IMR-90 (cell line): ENCODE data around the gene TSTD1. TPM values are rescaled to one million over a fixed set of nuclear protein-coding genes. Genes with fewer than 3 reads are reported as not detected.

ENCODE experiments used
- ATAC-seq: fragments of 200-7000 bp; cut with Tn5 transposase; 2 replicates; pipeline ENCODE4 v1.9.1; 2020; ENCODE audit warnings: low read depth, mild to moderate bottlenecking, moderate library complexity
- BruUV-seq: library from RNA; stranded (reverse); fragments of 400-500 nt; replicated peaks from 2 replicates; lab custom pipeline; 2021; lab: Mats Ljungman, UMichigan
- CTCF ChIA-PET: fragments of 300-600 bp; formaldehyde crosslinking; extraction: SDS; loops from one replicate; lab custom pipeline; 2021; ENCODE audit warnings: antibody characterized with exemption; lab: Yijun Ruan, JAX
- POLR2A ChIA-PET: fragments of 300-600 bp; sonication (Branson Sonifier 250); formaldehyde crosslinking; loops from one replicate; lab custom pipeline; 2022; ENCODE audit warnings: antibody characterized with exemption; ENCODE audit not compliant: unreplicated experiment; lab: Charles Lee
- DNase-seq: peaks from one replicate; pipeline ENCODE4 v3.0.0; 2013
- H2AFZ ChIP-seq: replicated peaks from 2 replicates; pipeline ENCODE3; 2013; ENCODE audit warnings: low read length, mild to moderate bottlenecking; ENCODE audit not compliant: poor library complexity
- H2AK5ac ChIP-seq: 2 replicates; pipeline ENCODE4 v1.6.1; 2013; ENCODE audit warnings: low read depth, low read length, inconsistent platforms
- H2AK9ac ChIP-seq: replicated peaks from 2 replicates; pipeline ENCODE3; 2013; ENCODE audit warnings: mild to moderate bottlenecking, low read depth, low read length, moderate library complexity; ENCODE audit not compliant: poor library complexity
- H2BK120ac ChIP-seq: 2 replicates; pipeline ENCODE4 v1.6.1; 2013; ENCODE audit warnings: low read depth, low read length, inconsistent platforms
- H2BK15ac ChIP-seq: 3 replicates; pipeline ENCODE4 v1.6.1; 2013; ENCODE audit warnings: low read depth, low read length, inconsistent platforms
- H2BK20ac ChIP-seq: 2 replicates; pipeline ENCODE4 v1.6.1; 2013; ENCODE audit warnings: low read depth, mild to moderate bottlenecking, inconsistent platforms, low read length, moderate library complexity
- H2BK5ac ChIP-seq: 2 replicates; pipeline ENCODE4 v1.6.1; 2013; ENCODE audit warnings: mild to moderate bottlenecking, low read depth, low read length, inconsistent platforms; ENCODE audit not compliant: poor library complexity, severe bottlenecking
- H3K14ac ChIP-seq: replicated peaks from 2 replicates; pipeline ENCODE4 v1.6.1; 2013; ENCODE audit warnings: low read depth, low read length, inconsistent platforms
- H3K18ac ChIP-seq: 2 replicates; pipeline ENCODE4 v1.6.1; 2013; ENCODE audit warnings: low read depth, low read length, control low read depth
- H3K23ac ChIP-seq: 2 replicates; pipeline ENCODE4 v1.6.1; 2013; ENCODE audit warnings: low read depth, low read length, inconsistent platforms
- H3K27ac ChIP-seq: 2 replicates; pipeline ENCODE4 v1.5.1; 2013; ENCODE audit warnings: mild to moderate bottlenecking, control low read depth, low read length; ENCODE audit not compliant: insufficient read depth
- H3K27me3 ChIP-seq: 2 replicates; pipeline ENCODE4 v1.6.1; 2013; ENCODE audit warnings: low read length; ENCODE audit not compliant: control insufficient read depth, insufficient read depth
- H3K36me3 ChIP-seq: 2 replicates; pipeline ENCODE4 v1.6.1; 2013; ENCODE audit warnings: low read length, mixed read lengths; ENCODE audit not compliant: control insufficient read depth, insufficient read depth
- H3K4ac ChIP-seq: 2 replicates; pipeline ENCODE4 v1.6.1; 2013; ENCODE audit warnings: low read depth, low read length, inconsistent platforms
- H3K4me1 ChIP-seq: 2 replicates; pipeline ENCODE4 v1.6.1; 2013; ENCODE audit warnings: low read length, mixed read lengths; ENCODE audit not compliant: control insufficient read depth, insufficient read depth
- H3K4me2 ChIP-seq: 2 replicates; pipeline ENCODE4 v1.6.1; 2013; ENCODE audit warnings: low read depth, mild to moderate bottlenecking, control low read depth, low read length, moderate library complexity
- H3K4me3 ChIP-seq: 2 replicates; pipeline ENCODE4 v1.5.1; 2013; ENCODE audit warnings: low read depth, mild to moderate bottlenecking, control low read depth, low read length, moderate library complexity; ENCODE audit not compliant: insufficient read depth
- H3K56ac ChIP-seq: 2 replicates; pipeline ENCODE4 v1.6.1; 2013; ENCODE audit warnings: low read length, inconsistent platforms; ENCODE audit not compliant: insufficient read depth; ENCODE audit errors: extremely low read depth
- H3K79me1 ChIP-seq, 2 experiments: 2 replicates each; pipeline ENCODE4 v1.6.1; 2013; ENCODE audit warnings: low read length in 2 of 2, inconsistent platforms in 1 of 2, low read depth in 1 of 2
- H3K9ac ChIP-seq: 2 replicates; pipeline ENCODE4 v1.6.1; 2013; ENCODE audit warnings: low read depth, low read length, control low read depth
- H3K9me1 ChIP-seq: 2 replicates; pipeline ENCODE4 v1.6.1; 2013; ENCODE audit warnings: low read length, inconsistent platforms; ENCODE audit not compliant: insufficient read depth
- H3K9me3 ChIP-seq: 2 replicates; pipeline ENCODE4 v1.6.1; 2013; ENCODE audit warnings: low read length; ENCODE audit not compliant: control insufficient read depth, insufficient read depth
- H4K20me1 ChIP-seq: 2 replicates; pipeline ENCODE4 v1.6.1; 2013; ENCODE audit warnings: low read length, inconsistent platforms; ENCODE audit not compliant: insufficient read depth
- H4K5ac ChIP-seq: 2 replicates; pipeline ENCODE4 v1.6.1; 2013; ENCODE audit warnings: mild to moderate bottlenecking, low read depth, low read length, control low read depth
- H4K8ac ChIP-seq, 2 experiments: 2 replicates each; pipeline ENCODE4 v1.6.1; 2013; ENCODE audit warnings: low read depth in 2 of 2, low read length in 2 of 2, control low read depth in 1 of 2, inconsistent platforms in 1 of 2
- H4K91ac ChIP-seq: 2 replicates; pipeline ENCODE4 v1.6.1; 2013; ENCODE audit warnings: low read depth, low read length, inconsistent platforms; ENCODE audit not compliant: insufficient read depth
- BHLHE40 ChIP-seq: fragments of 150-350 bp; IDR thresholded peaks from 2 replicates; pipeline ENCODE4 v1.6.1; 2016; ENCODE audit warnings: mild to moderate bottlenecking, low read depth, low read length
- CEBPB ChIP-seq: IDR thresholded peaks from 2 replicates; pipeline ENCODE4 v1.6.1; 2012; ENCODE audit warnings: low read depth, low read length, improper control_type of control experiment
- CHD1 ChIP-seq: IDR thresholded peaks from 2 replicates; pipeline ENCODE4 v1.6.1; 2012; ENCODE audit warnings: low read depth, low read length, improper control_type of control experiment
- ELK1 ChIP-seq: fragments of 150-350 bp; IDR thresholded peaks from 2 replicates; pipeline ENCODE4 v1.6.1; 2016; ENCODE audit warnings: low read depth, mild to moderate bottlenecking, low read length, moderate library complexity, borderline replicate concordance
- FOS ChIP-seq: fragments of 150-350 bp; IDR thresholded peaks from 2 replicates; pipeline ENCODE4 v1.6.1; 2016; ENCODE audit warnings: low read depth, low read length
- MAFK ChIP-seq: IDR thresholded peaks from 2 replicates; pipeline ENCODE4 v1.6.1; 2012; ENCODE audit warnings: low read depth, low read length, improper control_type of control experiment
- MAZ ChIP-seq: IDR thresholded peaks from 2 replicates; pipeline ENCODE4 v1.6.1; 2012; ENCODE audit warnings: low read depth, mild to moderate bottlenecking, low read length, improper control_type of control experiment, moderate library complexity, borderline replicate concordance
- MXI1 ChIP-seq: IDR thresholded peaks from 2 replicates; pipeline ENCODE4 v1.6.1; 2012; ENCODE audit warnings: low read depth, mild to moderate bottlenecking, low read length, moderate library complexity, borderline replicate concordance
- NFE2L2 ChIP-seq: fragments of 150-350 bp; IDR thresholded peaks from 2 replicates; pipeline ENCODE4 v1.6.1; 2016; ENCODE audit warnings: low read depth, mild to moderate bottlenecking, low read length
- POLR2A ChIP-seq: IDR thresholded peaks from 2 replicates; pipeline ENCODE4 v1.6.1; 2012; ENCODE audit warnings: mild to moderate bottlenecking, low read depth, low read length
- RAD21 ChIP-seq: IDR thresholded peaks from 2 replicates; pipeline ENCODE4 v1.6.1; 2012; ENCODE audit warnings: low read length, improper control_type of control experiment
- RCOR1 ChIP-seq: IDR thresholded peaks from 2 replicates; pipeline ENCODE4 v1.6.1; 2012; ENCODE audit warnings: mild to moderate bottlenecking, low read length, improper control_type of control experiment; ENCODE audit not compliant: insufficient replicate concordance
- RFX5 ChIP-seq: IDR thresholded peaks from 2 replicates; pipeline ENCODE4 v1.8.0; 2012; ENCODE audit warnings: low read depth, mild to moderate bottlenecking, low read length, moderate library complexity
- SMC3 ChIP-seq: fragments of 150-350 bp; IDR thresholded peaks from 2 replicates; pipeline ENCODE4 v1.6.1; 2016; ENCODE audit warnings: low read depth, mild to moderate bottlenecking, antibody characterized with exemption, low read length, moderate library complexity
- WGBS, 2 experiments: methylation state at CpG; one replicate each; pipeline versions ENCODE4 v1.1.5 to v1.1.7; 2013; ENCODE audit warnings: missing lambda C conversion rate in 2 of 2; ENCODE audit not compliant: insufficient read length in 1 of 2; ENCODE audit errors: extremely low coverage in 2 of 2; 5-methylcytosine and 5-hydroxymethylcytosine counted together
- dilution Hi-C: fragments of 300-500 bp; cut with HindIII; formaldehyde crosslinking; loops from one replicate; pipeline ENCODE4 v1.14.3; 2018; ENCODE audit warnings: low sequenced_read_pairs; ENCODE audit not compliant: unreplicated experiment
- in situ Hi-C: fragments of 300-500 bp; cut with MboI; formaldehyde crosslinking; loops from 3 replicates; pipeline ENCODE4 v1.14.3; 2019; ENCODE audit warnings: low sequenced_read_pairs, inconsistent platforms, mixed read lengths
- intact Hi-C: fragments of 100-400 bp; cut with micrococcal nuclease; formaldehyde crosslinking; loops from 2 replicates; pipeline ENCODE4 v1.10.0; 2022
- polyA plus RNA-seq, 3 experiments: library from polyadenylated mRNA; depleted of rRNA; stranded (reverse); fragments of >200 nt; gene quantifications; 2 replicates each; pipeline ENCODE4 v1.2.3, GENCODE V29; 2012; ENCODE audit warnings: low replicate concordance in 1 of 3
- total RNA-seq: library from RNA; depleted of rRNA; stranded (reverse); fragments of >200 nt; gene quantifications from 2 replicates; pipeline ENCODE4 v1.2.3, GENCODE V29; 2012
- TF ChIP-seq, protein P1 (sequence below): fragments of 150-350 bp; IDR thresholded peaks from 2 replicates; pipeline ENCODE4 v1.6.1; 2017; ENCODE audit warnings: mild to moderate bottlenecking, antibody characterized with exemption, low read length, low read depth
- TF ChIP-seq, protein P2 (sequence below): conservative IDR thresholded peaks from 2 replicates; pipeline ENCODE4 v1.5.1; 2012; ENCODE audit warnings: mild to moderate bottlenecking, low read depth, low read length, improper control_type of control experiment

The TSTD1 gene
- total and polyA plus RNA-seq, 2 of the 4 experiments (the other 2 are of a cell fraction): 0.21 TPM; not detected in 1

DNA sequence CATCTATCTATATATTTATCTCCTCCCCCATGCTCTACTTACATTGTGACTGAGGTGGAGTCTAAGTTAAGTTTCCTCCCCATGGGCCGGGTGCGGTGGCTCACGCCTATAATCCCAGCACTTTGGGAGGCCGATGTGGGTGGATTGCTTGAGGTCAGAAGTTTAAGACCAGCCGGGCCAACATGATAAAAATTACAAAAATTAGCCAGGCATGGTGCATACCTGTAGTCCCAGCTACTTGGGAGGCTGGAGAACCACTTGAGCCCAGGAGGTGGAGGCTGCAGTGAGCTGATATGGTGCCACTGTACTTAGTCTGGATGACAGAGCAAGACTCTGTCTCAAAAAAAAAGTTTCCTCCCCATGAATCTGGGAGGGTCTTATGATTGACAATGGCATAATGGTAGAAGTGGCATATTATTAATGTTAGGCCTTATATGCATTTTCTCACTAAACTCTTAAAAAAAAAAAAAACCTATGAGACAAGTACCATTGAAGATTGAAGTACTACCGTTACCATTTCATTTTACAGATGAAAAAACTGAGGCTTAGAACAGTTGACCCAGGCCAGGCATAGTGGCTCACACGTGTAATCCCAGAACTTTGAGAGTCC, 29.1 kb downstream of the TSTD1 start:
- H2AFZ ChIP-seq: no peak overlapping the region
- no peaks in the 10 kb centered on the region for H3K36me3 ChIP-seq
- in situ Hi-C loops (no loop called here), dilution Hi-C loops (no loop called here), intact Hi-C loops (no loop called here)
- no peak overlapping the region for H3K14ac ChIP-seq
- H2BK120ac ChIP-seq: no peak overlapping the region
- ChIA-PET POLR2A (interaction anchor here (0.6 kb wide), 1 partner anchor 16 kb away, joined by 3 read pairs; no protein-coding TSS in a partner anchor), CTCF (no interaction called here)
- 88% methylated on average over 3 of the region's 7 CpGs; no CpG with 5 or more reads in 1 of the 2 experiments for WGBS, 2 experiments
- no peaks in the 10 kb centered on the region for H3K9me3 ChIP-seq
- H2BK15ac ChIP-seq: no peak overlapping the region
- H4K5ac ChIP-seq: no peak overlapping the region
- peaks cover 5% of the 10 kb centered on the region for H3K9me1 ChIP-seq
- H4K91ac ChIP-seq: no peak overlapping the region
- no peaks in the 10 kb centered on the region for H3K79me1 ChIP-seq
- H4K20me1 ChIP-seq: no peaks in the 10 kb centered on the region
- TF ChIP-seq ELK1: no peak
- no peak for TF ChIP-seq RFX5
- no peak for TF ChIP-seq MAZ
- TF ChIP-seq NFE2L2: no peak
- TF ChIP-seq MAFK: no peak
- TF ChIP-seq RCOR1: no peak
- TF ChIP-seq BHLHE40: no peak
- TF ChIP-seq FOS: no peak
- TF ChIP-seq MXI1: no peak
- TF ChIP-seq, protein P1, sequence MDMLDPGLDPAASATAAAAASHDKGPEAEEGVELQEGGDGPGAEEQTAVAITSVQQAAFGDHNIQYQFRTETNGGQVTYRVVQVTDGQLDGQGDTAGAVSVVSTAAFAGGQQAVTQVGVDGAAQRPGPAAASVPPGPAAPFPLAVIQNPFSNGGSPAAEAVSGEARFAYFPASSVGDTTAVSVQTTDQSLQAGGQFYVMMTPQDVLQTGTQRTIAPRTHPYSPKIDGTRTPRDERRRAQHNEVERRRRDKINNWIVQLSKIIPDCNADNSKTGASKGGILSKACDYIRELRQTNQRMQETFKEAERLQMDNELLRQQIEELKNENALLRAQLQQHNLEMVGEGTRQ: no peak
- TF ChIP-seq, protein P2, sequence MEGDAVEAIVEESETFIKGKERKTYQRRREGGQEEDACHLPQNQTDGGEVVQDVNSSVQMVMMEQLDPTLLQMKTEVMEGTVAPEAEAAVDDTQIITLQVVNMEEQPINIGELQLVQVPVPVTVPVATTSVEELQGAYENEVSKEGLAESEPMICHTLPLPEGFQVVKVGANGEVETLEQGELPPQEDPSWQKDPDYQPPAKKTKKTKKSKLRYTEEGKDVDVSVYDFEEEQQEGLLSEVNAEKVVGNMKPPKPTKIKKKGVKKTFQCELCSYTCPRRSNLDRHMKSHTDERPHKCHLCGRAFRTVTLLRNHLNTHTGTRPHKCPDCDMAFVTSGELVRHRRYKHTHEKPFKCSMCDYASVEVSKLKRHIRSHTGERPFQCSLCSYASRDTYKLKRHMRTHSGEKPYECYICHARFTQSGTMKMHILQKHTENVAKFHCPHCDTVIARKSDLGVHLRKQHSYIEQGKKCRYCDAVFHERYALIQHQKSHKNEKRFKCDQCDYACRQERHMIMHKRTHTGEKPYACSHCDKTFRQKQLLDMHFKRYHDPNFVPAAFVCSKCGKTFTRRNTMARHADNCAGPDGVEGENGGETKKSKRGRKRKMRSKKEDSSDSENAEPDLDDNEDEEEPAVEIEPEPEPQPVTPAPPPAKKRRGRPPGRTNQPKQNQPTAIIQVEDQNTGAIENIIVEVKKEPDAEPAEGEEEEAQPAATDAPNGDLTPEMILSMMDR: no peak
- no peak for TF ChIP-seq CHD1
- no peak for TF ChIP-seq POLR2A
- TF ChIP-seq SMC3: no peak
- TF ChIP-seq CEBPB: no peak
- TF ChIP-seq RAD21: no peak
- no peak overlapping the region for H3K18ac ChIP-seq
- no peak for DNase-seq
- no peak for ATAC-seq
- no peak overlapping the region for H3K56ac ChIP-seq
- H2AK5ac ChIP-seq: no peak overlapping the region
- no peak overlapping the region for H2AK9ac ChIP-seq
- H2BK5ac ChIP-seq: no peak overlapping the region
- H3K4me2 ChIP-seq: no peak overlapping the region
- H2BK20ac ChIP-seq: no peak overlapping the region
- no peak overlapping the region for H3K27ac ChIP-seq
- H3K4me3 ChIP-seq: no peak overlapping the region
- BruUV-seq: no TSS peak
- H3K23ac ChIP-seq: no peak overlapping the region
- peaks cover 6% of the 10 kb centered on the region for H3K4me1 ChIP-seq
- H3K4ac ChIP-seq: no peak overlapping the region
- H4K8ac ChIP-seq: no peak overlapping the region
- no peaks in the 10 kb centered on the region for H3K27me3 ChIP-seq
- no peak overlapping the region for H3K9ac ChIP-seq
